Head of caudate nucleus (tissue), 42 donors: Measurements from ENCODE around the gene FBXO11.
A peak's percentile ranks its signal among the peaks of the same experiment; 100 is the strongest.
"Not testable (repeated sequence)": the region's sequence is repeated elsewhere in the genome, so short reads cannot be mapped to it uniquely, and the experiment has no call there.

ENCODE experiments used
- DNase-seq, 42 donors: peaks; one replicate each; pipeline versions ENCODE4 v3.0.0 to v3.0.0-alpha.2; 2020 to 2021; ENCODE audit warnings: mixed read lengths in 7 of 42
- intact Hi-C: fragments of 100-400 bp; cut with DNase I; formaldehyde crosslinking; loops from one replicate; pipeline ENCODE4 v1.15.0; 2022

Gene FBXO11

DNA sequence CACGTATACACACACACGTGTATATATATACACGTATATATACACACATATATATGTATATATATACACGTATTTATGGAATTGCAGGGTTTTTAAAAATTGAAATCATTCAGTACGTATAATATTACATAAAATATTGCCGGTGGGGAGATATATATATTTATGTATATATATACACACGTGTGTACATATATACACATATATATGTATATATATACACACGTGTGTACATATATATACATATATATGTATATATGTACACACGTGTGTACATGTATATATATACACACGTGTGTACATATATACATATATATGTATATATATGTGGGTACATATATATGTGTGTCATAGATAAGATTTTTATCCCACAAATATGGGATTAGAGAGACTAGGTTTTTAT lies 5.4 kb downstream of the FBXO11 start:
- no peak for DNase-seq
- intact Hi-C loops, result loop anchor here (5.0 kb wide), 1 partner anchor 34 kb away; no protein-coding TSS in a partner anchor

DNA sequence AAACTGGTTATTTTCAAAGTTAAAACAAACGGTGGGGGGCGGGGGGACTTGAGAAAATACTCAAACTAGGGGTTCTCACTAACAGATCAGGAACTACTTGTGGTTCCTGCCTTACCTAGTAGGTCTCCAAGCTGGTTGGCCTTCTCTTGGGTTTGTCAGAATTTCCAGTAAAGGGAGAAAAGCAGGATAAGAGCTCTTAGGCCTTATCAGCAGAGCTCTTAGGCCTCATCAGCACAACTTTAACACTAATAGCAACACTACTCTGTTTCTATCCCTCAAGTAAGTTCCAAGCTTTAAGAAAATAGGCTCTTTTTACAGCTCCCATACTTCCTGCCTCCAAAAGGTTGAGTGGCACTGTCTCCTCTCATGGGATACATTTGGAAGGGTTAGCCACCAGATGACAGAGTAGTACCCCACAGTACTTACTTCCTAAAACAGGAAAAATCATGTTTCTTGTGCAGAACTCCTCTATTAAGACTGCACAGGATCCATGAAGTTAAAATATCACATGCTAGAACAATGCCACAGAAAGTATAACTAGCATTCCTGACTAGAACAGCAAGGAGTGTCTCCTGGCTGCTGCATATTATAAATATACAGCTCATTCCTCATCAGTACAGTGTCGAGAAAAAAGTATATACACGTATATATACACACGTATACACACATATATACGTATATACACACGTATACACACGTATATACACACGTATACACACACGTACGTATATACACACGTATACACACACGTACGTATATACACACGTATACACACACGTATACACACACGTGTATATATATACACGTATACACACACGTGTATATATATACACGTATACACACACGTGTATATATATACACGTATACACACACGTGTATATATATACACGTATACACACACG lies 6.1 kb downstream of the FBXO11 start:
- intact Hi-C loops, result loop anchor here (5.0 kb wide), 1 partner anchor 33 kb away; no protein-coding TSS in a partner anchor
- no peak for DNase-seq

- DNase-seq, result no peak
- intact Hi-C loops, result no loop called here
Observed at GRCh38 chr2:47897883-47898731, 8.2 kb downstream of the FBXO11 start.

GRCh38 chr2:47897191-47897882 lies 9.0 kb downstream of the FBXO11 start:
- DNase-seq, intact Hi-C loops: not testable (repeated sequence)

DNA sequence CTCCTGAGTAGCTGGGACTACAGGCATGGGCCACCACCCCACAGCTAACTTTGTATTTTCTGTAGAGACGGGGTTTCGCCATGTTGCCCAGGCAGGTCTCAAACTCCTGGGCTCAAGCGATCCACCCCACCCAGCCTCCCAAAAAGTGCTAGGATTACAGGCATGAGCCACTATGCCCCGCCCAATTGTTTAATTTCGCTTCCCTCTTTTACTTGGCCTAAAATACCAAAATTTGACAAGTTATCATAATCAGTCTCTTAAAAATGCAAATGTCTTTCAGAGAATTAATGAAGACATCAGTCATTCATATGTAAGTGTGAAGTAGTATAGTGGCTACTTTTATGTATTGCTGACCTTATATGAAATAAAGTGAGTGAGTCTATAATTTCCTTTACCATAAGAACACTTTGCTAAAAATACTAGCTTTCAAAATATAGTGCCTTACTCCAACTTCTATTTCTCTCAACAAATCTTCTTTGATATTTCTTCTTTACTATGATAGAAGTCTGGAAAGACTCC lies 9.8 kb downstream of the FBXO11 start:
- intact Hi-C loops, result no loop called here

GRCh38 chr2:47893771-47894170 lies 12.5 kb downstream of the FBXO11 start:
- intact Hi-C loops, result no loop called here
- no peak for DNase-seq

More for the DNA sequence above, 9.8 kb downstream of the FBXO11 start:
- DNase-seq, result no peak

GRCh38 chr2:47892338-47892730 lies 14.0 kb downstream of the FBXO11 start:
- intact Hi-C loops, result no loop called here
- no peak for DNase-seq

DNA sequence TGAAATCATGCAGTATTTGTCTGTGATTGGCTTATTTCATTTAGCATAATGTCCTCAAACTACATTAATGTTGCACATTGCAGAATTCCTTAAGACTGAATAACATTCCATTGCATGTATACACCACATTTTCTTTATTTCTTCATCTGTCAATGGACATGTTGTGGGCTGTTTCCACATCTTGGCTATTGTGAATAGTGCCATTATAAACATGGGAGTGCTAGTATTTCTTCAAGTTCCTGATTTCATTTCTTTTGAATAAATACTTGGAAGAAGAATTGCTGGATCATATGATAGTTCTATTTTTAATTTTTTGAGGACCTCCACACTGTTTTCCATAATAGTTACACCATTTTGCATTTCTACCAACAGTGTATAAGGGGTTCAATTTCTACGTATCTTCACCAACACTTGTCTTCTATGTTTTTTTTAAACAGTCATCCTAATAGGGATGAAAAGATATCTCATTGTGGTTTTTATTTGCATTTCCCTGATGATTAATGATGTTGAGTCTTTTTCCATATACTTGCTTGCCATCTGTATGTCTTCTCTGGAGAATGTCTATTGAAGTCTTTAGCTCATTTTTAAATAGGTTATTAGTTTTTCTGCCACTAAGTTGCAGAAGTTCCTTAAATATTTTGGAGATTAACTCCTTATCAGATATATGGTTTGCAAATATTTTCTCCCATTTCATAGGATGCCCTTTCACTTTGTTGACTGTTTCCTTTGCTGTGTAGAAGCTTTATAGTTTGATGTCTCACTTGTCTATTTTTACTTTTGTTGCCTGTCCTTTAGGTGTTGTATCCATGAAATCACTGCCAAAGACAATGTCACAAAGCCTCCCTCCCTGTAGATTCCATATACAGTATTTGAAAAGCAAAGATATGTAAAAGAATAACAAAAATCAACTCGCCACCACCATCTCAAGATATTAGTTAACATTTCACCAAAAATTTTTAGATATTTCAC lies 14.6 kb downstream of the FBXO11 start:
- intact Hi-C loops, result no loop called here
- no peak for DNase-seq

GRCh38 chr2:47890711-47891368 lies 15.5 kb downstream of the FBXO11 start:
- no peak for DNase-seq
- intact Hi-C loops, result no loop called here

DNA sequence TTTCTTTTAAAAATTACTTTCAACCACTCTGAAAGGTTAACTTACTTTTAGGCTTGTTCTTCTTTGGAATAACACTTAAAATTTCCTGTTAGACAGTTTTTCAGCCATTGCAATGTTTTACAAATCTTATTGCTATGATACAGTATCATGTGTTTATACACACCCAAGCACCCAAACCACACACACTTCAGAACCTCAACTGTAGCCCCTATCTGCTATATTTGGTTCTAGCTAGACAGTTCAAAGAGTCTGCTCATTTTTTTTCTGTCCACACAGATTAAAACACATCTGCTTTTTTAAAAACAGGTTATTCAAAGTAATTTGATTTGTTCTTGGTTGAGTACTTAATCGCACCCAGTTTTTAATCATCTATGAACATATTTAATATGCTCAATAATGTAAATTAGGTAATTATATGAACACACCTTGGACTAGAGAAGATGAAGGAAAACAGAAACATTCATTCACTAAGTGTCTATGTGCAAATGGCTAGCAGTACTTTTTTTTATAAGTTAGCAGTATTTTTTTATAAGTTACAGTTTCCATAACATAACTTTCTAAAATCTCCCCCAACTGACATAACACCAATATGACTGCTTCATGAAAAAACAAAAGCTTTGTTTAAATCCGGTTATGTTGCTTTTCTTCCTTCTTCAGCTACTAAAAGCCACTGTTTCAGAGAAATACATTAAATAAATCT lies 17.6 kb downstream of the FBXO11 start:
- no peak for DNase-seq
- intact Hi-C loops, result no loop called here

DNA sequence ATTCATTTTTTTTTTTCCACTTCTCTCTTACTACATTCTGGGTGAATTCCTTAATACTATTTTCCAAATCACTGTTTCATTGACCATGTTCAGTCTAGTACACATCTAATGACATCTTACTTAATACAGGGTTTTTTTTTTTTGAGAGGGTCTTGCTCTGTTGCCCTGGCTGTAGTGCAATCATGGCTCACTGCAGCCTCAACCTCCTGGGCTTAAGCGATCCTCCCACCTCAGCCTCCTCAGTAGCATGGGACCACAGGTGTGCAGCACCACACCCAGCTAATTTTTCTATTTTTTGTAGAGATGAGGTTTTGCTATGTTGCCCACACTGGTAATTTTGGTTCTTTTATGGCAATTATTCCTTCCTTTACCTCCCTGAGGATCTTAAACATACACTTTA lies 29.4 kb downstream of the FBXO11 start:
- intact Hi-C loops, result no loop called here
- no peak for DNase-seq

DNA sequence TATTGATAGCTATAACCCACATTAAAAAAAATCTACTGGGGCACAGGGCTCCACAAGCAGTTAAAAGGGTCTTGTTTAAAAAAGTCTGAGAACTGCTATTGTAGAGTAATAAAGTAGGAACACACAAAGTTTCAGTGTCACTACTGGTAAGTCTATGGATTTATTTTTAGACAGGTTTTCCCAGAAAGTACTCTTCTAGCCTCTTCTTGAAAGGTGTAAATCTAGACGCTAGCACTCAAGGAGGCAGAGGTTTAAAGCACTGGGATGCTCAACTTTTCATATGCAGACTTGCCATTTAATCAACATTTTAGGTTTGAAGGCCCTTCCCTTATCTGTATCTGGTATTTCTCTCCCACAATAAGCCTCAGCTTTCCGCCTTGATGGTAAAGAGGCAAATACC lies 33.4 kb downstream of the FBXO11 start:
- no peak for DNase-seq
- intact Hi-C loops, result no loop called here

- no peak for DNase-seq
- intact Hi-C loops, result no loop called here
Observed at GRCh38 chr2:47870641-47871540, 35.4 kb downstream of the FBXO11 start.

DNA sequence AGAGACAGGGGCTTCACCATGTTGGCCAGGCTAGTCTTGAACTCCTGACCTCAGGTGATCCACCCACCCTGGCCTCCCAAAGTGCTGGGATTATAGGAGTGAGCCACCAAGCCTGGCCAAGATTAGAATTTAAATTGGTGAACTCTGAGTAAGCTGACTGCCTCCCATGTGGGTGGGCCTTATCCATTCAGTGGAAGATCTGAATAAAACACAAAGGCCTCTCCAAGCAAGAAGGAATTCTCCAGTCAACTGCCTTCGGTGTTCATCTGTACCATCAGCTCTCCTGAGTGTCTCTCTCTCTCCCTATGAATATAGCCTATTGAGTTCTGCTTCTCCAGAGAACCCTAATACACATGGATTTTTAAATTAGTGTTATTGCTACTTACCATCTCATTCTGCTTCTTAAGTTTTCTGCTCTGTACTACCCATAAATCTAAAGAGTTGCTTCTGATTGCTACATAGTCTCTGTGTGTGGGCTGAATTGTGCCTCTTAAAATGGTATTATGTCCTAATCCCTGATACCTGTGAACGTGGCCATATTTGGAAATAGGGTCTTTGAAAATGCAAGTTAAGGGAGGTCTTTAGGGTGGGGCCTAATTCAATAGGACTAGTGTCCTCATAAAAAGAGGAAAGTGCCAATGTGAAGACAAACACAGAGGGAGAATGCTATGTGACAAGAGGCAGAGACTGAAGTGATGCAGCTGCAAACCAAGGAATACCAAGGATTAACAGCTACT lies 36.3 kb downstream of the FBXO11 start:
- peak in 1 of 42 donors; percentile 52 for DNase-seq
- intact Hi-C loops, result loop anchor here (5.0 kb wide), 1 partner anchor 32 kb away; no protein-coding TSS in a partner anchor
